Ishikawa (cell line): ENCODE results near the gene LAMB4.

Experiments
- CEBPB ChIP-seq: IDR thresholded peaks from 2 replicates; pipeline ENCODE4 v1.6.1; 2012
- EGR1 ChIP-seq: IDR thresholded peaks from 2 replicates; pipeline ENCODE4 v1.6.1; 2012
- EP300 ChIP-seq: IDR thresholded peaks from 2 replicates; pipeline ENCODE4 v1.6.1; 2012; ENCODE audit warnings: borderline replicate concordance
- FOXM1 ChIP-seq: IDR thresholded peaks from 2 replicates; pipeline ENCODE4 v1.6.1; 2012; ENCODE audit warnings: low read depth, borderline replicate concordance
- NFIC ChIP-seq: IDR thresholded peaks from 2 replicates; pipeline ENCODE4 v1.6.1; 2012
- TAF1 ChIP-seq: IDR thresholded peaks from 2 replicates; pipeline ENCODE4 v1.6.1; 2012; ENCODE audit warnings: low read depth, mild to moderate bottlenecking
- TEAD4 ChIP-seq: IDR thresholded peaks from 2 replicates; pipeline ENCODE4 v1.6.1; 2012
- ZBTB7A ChIP-seq: IDR thresholded peaks from 2 replicates; pipeline ENCODE4 v1.6.1; 2012; ENCODE audit warnings: low read depth
- TF ChIP-seq, protein P1 (sequence below): IDR thresholded peaks from 2 replicates; pipeline ENCODE4 v1.6.1; 2012; ENCODE audit warnings: low read depth, mild to moderate bottlenecking
- TF ChIP-seq, protein P2 (sequence below): IDR thresholded peaks from 2 replicates; pipeline ENCODE4 v1.6.1; 2012
- TF ChIP-seq, protein P3 (sequence below): IDR thresholded peaks from 2 replicates; pipeline ENCODE4 v1.6.1; 2012

DNA sequence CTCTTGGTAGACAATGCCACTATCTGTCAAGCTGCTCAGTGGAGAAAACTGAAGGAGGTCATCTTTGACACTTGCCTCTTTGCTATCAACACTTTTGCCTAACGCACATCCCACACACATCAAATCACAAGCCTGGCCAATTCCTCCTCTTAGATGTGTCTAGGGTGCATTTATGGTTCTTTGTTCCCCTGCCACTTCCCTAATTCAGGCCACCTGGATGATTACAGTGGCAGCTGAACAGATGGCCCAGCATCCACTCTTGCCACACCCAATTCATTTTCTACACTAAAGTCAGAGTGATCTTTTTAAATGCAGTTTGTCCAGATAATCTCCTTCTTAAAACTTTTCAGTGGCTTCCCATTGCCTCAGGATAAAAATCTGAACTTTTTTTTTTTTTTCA, 58.6 kb downstream of the LAMB4 start:
- TF ChIP-seq CEBPB = no peak
- no peak for TF ChIP-seq EGR1
- TF ChIP-seq, protein P1, sequence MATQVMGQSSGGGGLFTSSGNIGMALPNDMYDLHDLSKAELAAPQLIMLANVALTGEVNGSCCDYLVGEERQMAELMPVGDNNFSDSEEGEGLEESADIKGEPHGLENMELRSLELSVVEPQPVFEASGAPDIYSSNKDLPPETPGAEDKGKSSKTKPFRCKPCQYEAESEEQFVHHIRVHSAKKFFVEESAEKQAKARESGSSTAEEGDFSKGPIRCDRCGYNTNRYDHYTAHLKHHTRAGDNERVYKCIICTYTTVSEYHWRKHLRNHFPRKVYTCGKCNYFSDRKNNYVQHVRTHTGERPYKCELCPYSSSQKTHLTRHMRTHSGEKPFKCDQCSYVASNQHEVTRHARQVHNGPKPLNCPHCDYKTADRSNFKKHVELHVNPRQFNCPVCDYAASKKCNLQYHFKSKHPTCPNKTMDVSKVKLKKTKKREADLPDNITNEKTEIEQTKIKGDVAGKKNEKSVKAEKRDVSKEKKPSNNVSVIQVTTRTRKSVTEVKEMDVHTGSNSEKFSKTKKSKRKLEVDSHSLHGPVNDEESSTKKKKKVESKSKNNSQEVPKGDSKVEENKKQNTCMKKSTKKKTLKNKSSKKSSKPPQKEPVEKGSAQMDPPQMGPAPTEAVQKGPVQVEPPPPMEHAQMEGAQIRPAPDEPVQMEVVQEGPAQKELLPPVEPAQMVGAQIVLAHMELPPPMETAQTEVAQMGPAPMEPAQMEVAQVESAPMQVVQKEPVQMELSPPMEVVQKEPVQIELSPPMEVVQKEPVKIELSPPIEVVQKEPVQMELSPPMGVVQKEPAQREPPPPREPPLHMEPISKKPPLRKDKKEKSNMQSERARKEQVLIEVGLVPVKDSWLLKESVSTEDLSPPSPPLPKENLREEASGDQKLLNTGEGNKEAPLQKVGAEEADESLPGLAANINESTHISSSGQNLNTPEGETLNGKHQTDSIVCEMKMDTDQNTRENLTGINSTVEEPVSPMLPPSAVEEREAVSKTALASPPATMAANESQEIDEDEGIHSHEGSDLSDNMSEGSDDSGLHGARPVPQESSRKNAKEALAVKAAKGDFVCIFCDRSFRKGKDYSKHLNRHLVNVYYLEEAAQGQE = no peak
- no peak for TF ChIP-seq EP300
- TF ChIP-seq, protein P2, sequence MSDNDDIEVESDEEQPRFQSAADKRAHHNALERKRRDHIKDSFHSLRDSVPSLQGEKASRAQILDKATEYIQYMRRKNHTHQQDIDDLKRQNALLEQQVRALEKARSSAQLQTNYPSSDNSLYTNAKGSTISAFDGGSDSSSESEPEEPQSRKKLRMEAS = no peak
- no peak for TF ChIP-seq FOXM1
- no peak for TF ChIP-seq NFIC
- TF ChIP-seq TAF1 = no peak
- no peak for TF ChIP-seq ZBTB7A
- TF ChIP-seq, protein P3, sequence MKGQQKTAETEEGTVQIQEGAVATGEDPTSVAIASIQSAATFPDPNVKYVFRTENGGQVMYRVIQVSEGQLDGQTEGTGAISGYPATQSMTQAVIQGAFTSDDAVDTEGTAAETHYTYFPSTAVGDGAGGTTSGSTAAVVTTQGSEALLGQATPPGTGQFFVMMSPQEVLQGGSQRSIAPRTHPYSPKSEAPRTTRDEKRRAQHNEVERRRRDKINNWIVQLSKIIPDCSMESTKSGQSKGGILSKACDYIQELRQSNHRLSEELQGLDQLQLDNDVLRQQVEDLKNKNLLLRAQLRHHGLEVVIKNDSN = no peak
- no peak for TF ChIP-seq TEAD4
